ENCODE results near the gene IPPK. TPM values are rescaled to one million over a fixed set of nuclear protein-coding genes. Genes with fewer than 3 reads are reported as not detected.

The IPPK gene
- total and polyA plus RNA-seq, 2 of the 4 experiments (the other 2 are of a cell fraction), result 25.1 to 26.8 TPM

GRCh38 chr9:92656537-92656925, 13.4 kb downstream of the IPPK start:
- in situ Hi-C loops (cut with MboI; ENCODE audit: low sequenced_read_pairs), result no loop called here
- H3K27ac ChIP-seq (ENCODE audit: insufficient read depth, low read length), result no peak overlapping the region
- H3K4ac ChIP-seq (ENCODE audit: low read depth, low read length), result no peak overlapping the region
- H2BK15ac ChIP-seq (ENCODE audit: low read depth, low read length), result no peak overlapping the region
- H3K9ac ChIP-seq (ENCODE audit: low read depth, low read length), result no peak overlapping the region
- H2AFZ ChIP-seq (replicated peaks; ENCODE audit: low read length, poor library complexity), result no peak overlapping the region
- peaks cover 30 to 74% of the 10 kb centered on the region in 2 experiments for H3K79me1 ChIP-seq (ENCODE audit: low read depth in 1 of 2, low read length in 2 of 2)
- peaks cover 42% of the 10 kb centered on the region for H4K20me1 ChIP-seq (ENCODE audit: insufficient read depth, low read length)
- no peak overlapping the region for H3K14ac ChIP-seq (replicated peaks; ENCODE audit: low read depth, low read length)
- H2BK5ac ChIP-seq (ENCODE audit: low read depth, low read length, poor library complexity, severe bottlenecking), result no peak overlapping the region
- intact Hi-C loops (cut with micrococcal nuclease), result no loop called here
- H4K5ac ChIP-seq (ENCODE audit: low read depth, low read length), result no peak overlapping the region
- WGBS, 2 experiments (ENCODE audit: extremely low coverage in 2 of 2, insufficient read length in 1 of 2), result no CpG with 5 or more reads among the region's 11 CpGs
- no peak overlapping the region for H3K56ac ChIP-seq (ENCODE audit: extremely low read depth, insufficient read depth, low read length)
- H4K8ac ChIP-seq (ENCODE audit: low read depth in 2 of 2, low read length in 2 of 2), result no peak overlapping the region
- H2BK20ac ChIP-seq (ENCODE audit: low read depth, low read length), result no peak overlapping the region
- no peaks in the 10 kb centered on the region for H3K27me3 ChIP-seq (ENCODE audit: control insufficient read depth, insufficient read depth, low read length)
- H4K91ac ChIP-seq (ENCODE audit: insufficient read depth, low read depth, low read length), result no peak overlapping the region
- TF ChIP-seq USF2 (IDR thresholded peaks at IDR 0.05; ENCODE audit: low read depth, low read length) (no peak), MAFK (IDR thresholded peaks at IDR 0.05; ENCODE audit: low read depth, low read length) (no peak), ELK1 (IDR thresholded peaks at IDR 0.05; ENCODE audit: borderline replicate concordance, low read depth, low read length) (no peak), RCOR1 (IDR thresholded peaks at IDR 0.05; ENCODE audit: insufficient replicate concordance, low read length) (no peak), SMC3 (IDR thresholded peaks at IDR 0.05; ENCODE audit: low read depth, low read length) (no peak), CHD1 (IDR thresholded peaks at IDR 0.05; ENCODE audit: low read depth, low read length) (no peak), RAD21 (IDR thresholded peaks at IDR 0.05; ENCODE audit: low read length) (no peak), RFX5 (IDR thresholded peaks at IDR 0.05; ENCODE audit: low read depth, low read length) (no peak), MXI1 (IDR thresholded peaks at IDR 0.05; ENCODE audit: borderline replicate concordance, low read depth, low read length) (no peak), CTCF (conservative IDR thresholded peaks at IDR 0.05; ENCODE audit: low read depth, low read length) (no peak), POLR2A (IDR thresholded peaks at IDR 0.05; ENCODE audit: low read depth, low read length) (no peak)
- H3K4me1 ChIP-seq (ENCODE audit: control insufficient read depth, insufficient read depth, low read length), result peaks cover 2% of the 10 kb centered on the region; the same call in 1 of the 2 replicates
- H3K4me3 ChIP-seq (ENCODE audit: insufficient read depth, low read depth, low read length), result no peak overlapping the region
- no peak overlapping the region for H2AK9ac ChIP-seq (replicated peaks; ENCODE audit: low read depth, low read length, poor library complexity)
- ChIA-PET POLR2A (ENCODE audit: unreplicated experiment) (no interaction called here), CTCF (no interaction called here)
- no peak for ATAC-seq (ENCODE audit: low read depth)
- no peaks in the 10 kb centered on the region for H3K9me3 ChIP-seq (ENCODE audit: control insufficient read depth, insufficient read depth, low read length)
- no peak overlapping the region for H2AK5ac ChIP-seq (ENCODE audit: low read depth, low read length)
- H2BK120ac ChIP-seq (ENCODE audit: low read depth, low read length), result no peak overlapping the region
- no peak overlapping the region for H3K4me2 ChIP-seq (ENCODE audit: low read depth, low read length)
- dilution Hi-C loops (cut with HindIII; ENCODE audit: low sequenced_read_pairs, unreplicated experiment), result no loop called here
- no peak overlapping the region for H3K18ac ChIP-seq (ENCODE audit: low read depth, low read length)
- DNase-seq, result no peak
- peaks cover 28% of the 10 kb centered on the region for H3K9me1 ChIP-seq (ENCODE audit: insufficient read depth, low read length)
- no peak overlapping the region for H3K23ac ChIP-seq (ENCODE audit: low read depth, low read length)
- no TSS peak for BruUV-seq (replicated peaks)
- H3K36me3 ChIP-seq (ENCODE audit: control insufficient read depth, insufficient read depth, low read length), result peaks cover 39% of the 10 kb centered on the region
